ENCODE data around the gene CCDC63. TPM values are rescaled to one million over a fixed set of nuclear protein-coding genes. Genes with fewer than 3 reads are reported as not detected.
A peak's percentile ranks its signal among the peaks of the same experiment; 100 is the strongest.

The CCDC63 gene
- total RNA-seq, 1 experiment from 2014 or later = not detected

- Histone ChIP-seq H3K4me3 (ENCODE audit: low read depth in 2 of 2, low read length in 2 of 2) (no peak overlapping the region), H3K27ac (ENCODE audit: low read length) (no peak overlapping the region), H3K36me3 (ENCODE audit: control insufficient read depth, insufficient read depth, low read length) (no peaks in the 10 kb centered on the region), H3K4me1 (ENCODE audit: control insufficient read depth, insufficient read depth, low read length) (peaks cover 3% of the 10 kb centered on the region; the same call in 1 of the 2 replicates), H3K9me3 (ENCODE audit: control insufficient read depth, insufficient read depth, low read depth, low read length) (no peaks in the 10 kb centered on the region), H3K27me3 (ENCODE audit: control insufficient read depth, insufficient read depth, low read length) (no peaks in the 10 kb centered on the region; the same call in 1 of the 2 replicates)
- ChIA-PET CTCF (interaction anchor here (0.6 to 1.0 kb wide), 3 partner anchors 361 to 378 kb away, joined by 3 to 5 read pairs (median 4); no protein-coding TSS in a partner anchor), POLR2A (no interaction called here)
- DNase-seq (ENCODE audit: low read depth, low spot score) (peak; percentile 36), ATAC-seq (peak; percentile 80)
- in situ Hi-C loops (cut with HindIII; ENCODE audit: low pct_unique_long_range_greater_than_20kb, low sequenced_read_pairs) = no loop called here
- TF ChIP-seq POLR2AphosphoS5 (IDR thresholded peaks at IDR 0.05; ENCODE audit: low read depth, low read length) (no peak), SIN3A (IDR thresholded peaks at IDR 0.05; ENCODE audit: borderline replicate concordance, insufficient read depth, low read depth, low read length) (no peak), CTCF (IDR thresholded peaks at IDR 0.05) (peak; percentile 98), REST (IDR thresholded peaks at IDR 0.05; ENCODE audit: insufficient read depth in 1 of 2, low read depth in 2 of 2, low read length in 1 of 2) (0 out of 4 replicates have a peak, but pooled peaks of 1 of the 2 experiments have one; percentile 40), TCF7L2 (IDR thresholded peaks at IDR 0.05; ENCODE audit: low read depth, low read length) (no peak)
- intact Hi-C loops (cut with micrococcal nuclease; ENCODE audit: unreplicated experiment) = loop anchor here (5.0 kb wide), 1 partner anchor 360 kb away; no protein-coding TSS in a partner anchor
- BruUV-seq (replicated peaks) = no TSS peak
Measured at GRCh38 chr12:110937104-110937641, 90.4 kb downstream of the CCDC63 start.

- ATAC-seq (no peak), DNase-seq (ENCODE audit: low read depth, low spot score) (no peak)
- no peaks in the 10 kb centered on the region for H3K36me3 ChIP-seq (ENCODE audit: control insufficient read depth, insufficient read depth, low read length)
- H3K4me1 ChIP-seq (ENCODE audit: control insufficient read depth, insufficient read depth, low read length) = no peaks in the 10 kb centered on the region
- TF ChIP-seq SIN3A (IDR thresholded peaks at IDR 0.05; ENCODE audit: borderline replicate concordance, insufficient read depth, low read depth, low read length) (no peak), REST (IDR thresholded peaks at IDR 0.05; ENCODE audit: insufficient read depth in 1 of 2, low read depth in 2 of 2, low read length in 1 of 2) (no peak), TCF7L2 (IDR thresholded peaks at IDR 0.05; ENCODE audit: low read depth, low read length) (no peak), POLR2AphosphoS5 (IDR thresholded peaks at IDR 0.05; ENCODE audit: low read depth, low read length) (no peak), CTCF (IDR thresholded peaks at IDR 0.05) (no peak)
- in situ Hi-C loops (cut with HindIII; ENCODE audit: low pct_unique_long_range_greater_than_20kb, low sequenced_read_pairs) (no loop called here), intact Hi-C loops (cut with micrococcal nuclease; ENCODE audit: unreplicated experiment) (no loop called here)
- H3K9me3 ChIP-seq (ENCODE audit: control insufficient read depth, insufficient read depth, low read depth, low read length) = no peaks in the 10 kb centered on the region
- ChIA-PET CTCF (no interaction called here), POLR2A (no interaction called here)
- H3K27ac ChIP-seq (ENCODE audit: low read length) = no peak overlapping the region
- BruUV-seq (replicated peaks) = no TSS peak
- peaks cover 3% of the 10 kb centered on the region for H3K27me3 ChIP-seq (ENCODE audit: control insufficient read depth, insufficient read depth, low read length)
- no peak overlapping the region for H3K4me3 ChIP-seq (ENCODE audit: low read depth in 2 of 2, low read length in 2 of 2)
Measured at GRCh38 chr12:110940296-110940695, 93.5 kb downstream of the CCDC63 start.

All from Panc1 (cell line).